H9 (cell line): ENCODE measurements around the gene TMEM119. TPM values are rescaled to one million over a fixed set of nuclear protein-coding genes. Genes with fewer than 3 reads are reported as not detected.

Experiments used
- DNase-seq: peaks from one replicate; pipeline ENCODE4 v3.0.0-alpha.2; 2017
- H2AFZ ChIP-seq: one replicate; pipeline ENCODE4 v1.6.1; 2013; ENCODE audit warnings: mild to moderate bottlenecking, low read length, control low read depth, moderate library complexity
- H2AK5ac ChIP-seq: 2 replicates; pipeline ENCODE4 v1.6.1; 2013; ENCODE audit warnings: low read length, control low read depth, mixed read lengths; ENCODE audit not compliant: insufficient read length
- H2BK120ac ChIP-seq: one replicate; pipeline ENCODE4 v1.6.1; 2013; ENCODE audit warnings: low read depth, mild to moderate bottlenecking, low read length, control low read depth, inconsistent platforms; ENCODE audit not compliant: poor library complexity, severe bottlenecking
- H2BK12ac ChIP-seq: 2 replicates; pipeline ENCODE4 v1.6.1; 2013; ENCODE audit warnings: low read length, control low read depth, mixed read lengths, low read depth; ENCODE audit not compliant: insufficient read length
- H2BK15ac ChIP-seq: 2 replicates; pipeline ENCODE4 v1.6.1; 2013; ENCODE audit warnings: low read depth, low read length, control low read depth
- H2BK20ac ChIP-seq: one replicate; pipeline ENCODE4 v1.6.1; 2013; ENCODE audit warnings: low read depth, mild to moderate bottlenecking, low read length, control low read depth, inconsistent platforms; ENCODE audit not compliant: poor library complexity, severe bottlenecking
- H2BK5ac ChIP-seq: 2 replicates; pipeline ENCODE4 v1.6.1; 2013; ENCODE audit warnings: low read length, control low read depth, mixed read lengths; ENCODE audit not compliant: insufficient read length
- H3K14ac ChIP-seq: 2 replicates; pipeline ENCODE4 v1.6.1; 2013; ENCODE audit warnings: low read length, control low read depth; ENCODE audit not compliant: insufficient read depth
- H3K18ac ChIP-seq: 2 replicates; pipeline ENCODE4 v1.6.1; 2013; ENCODE audit warnings: low read depth, mild to moderate bottlenecking, mixed read lengths, low read length, control low read depth; ENCODE audit not compliant: insufficient read length
- H3K23ac ChIP-seq: 2 replicates; pipeline ENCODE4 v1.6.1; 2013; ENCODE audit warnings: low read length, control low read depth, mixed read lengths, low read depth; ENCODE audit not compliant: insufficient read length
- H3K23me2 ChIP-seq: 2 replicates; pipeline ENCODE4 v1.6.1; 2013; ENCODE audit warnings: low read depth, mild to moderate bottlenecking, mixed read lengths, low read length, control low read depth; ENCODE audit not compliant: insufficient read length, poor library complexity, severe bottlenecking
- H3K27ac ChIP-seq: 2 replicates; pipeline ENCODE4 v1.5.1; 2013; ENCODE audit warnings: low read length, control low read depth, mixed read lengths, low read depth; ENCODE audit not compliant: insufficient read length
- H3K27me3 ChIP-seq: 2 replicates; pipeline ENCODE4 v1.6.1; 2013; ENCODE audit warnings: low read length, control low read depth, inconsistent platforms; ENCODE audit not compliant: insufficient read depth
- H3K4ac ChIP-seq: 2 replicates; pipeline ENCODE4 v1.6.1; 2013; ENCODE audit warnings: low read depth, mild to moderate bottlenecking, control low read depth, inconsistent platforms, low read length, moderate library complexity
- H3K4me1 ChIP-seq: 2 replicates; pipeline ENCODE4 v1.6.1; 2013; ENCODE audit warnings: low read length, control low read depth, inconsistent platforms; ENCODE audit not compliant: insufficient read depth
- H3K4me2 ChIP-seq: 2 replicates; pipeline ENCODE4 v1.6.1; 2013; ENCODE audit warnings: low read length, control low read depth, mixed read lengths; ENCODE audit not compliant: insufficient read length, insufficient read depth
- H3K56ac ChIP-seq: 2 replicates; pipeline ENCODE4 v1.6.1; 2013; ENCODE audit warnings: low read depth, mild to moderate bottlenecking, mixed read lengths, low read length, control low read depth; ENCODE audit not compliant: insufficient read length
- H3K79me1 ChIP-seq: 2 replicates; pipeline ENCODE4 v1.6.1; 2013; ENCODE audit warnings: low read depth, mild to moderate bottlenecking, moderate library complexity, low read length, control low read depth, inconsistent platforms; ENCODE audit not compliant: insufficient read depth, poor library complexity, severe bottlenecking
- H3K79me2 ChIP-seq: 2 replicates; pipeline ENCODE4 v1.6.1; 2013; ENCODE audit warnings: low read length, control low read depth, inconsistent platforms; ENCODE audit not compliant: insufficient read depth
- H3K9ac ChIP-seq: 2 replicates; pipeline ENCODE4 v1.6.1; 2013; ENCODE audit warnings: low read length, control low read depth, mixed read lengths; ENCODE audit not compliant: insufficient read length; ENCODE audit errors: extremely low read depth
- H3K9me3 ChIP-seq: one replicate; pipeline ENCODE4 v1.6.1; 2013; ENCODE audit warnings: low read depth, low read length, inconsistent platforms; ENCODE audit not compliant: control insufficient read depth
- H3T11ph ChIP-seq: one replicate; pipeline ENCODE4 v1.6.1; 2013; ENCODE audit warnings: mild to moderate bottlenecking, low read length, control low read depth, inconsistent platforms
- H4K20me1 ChIP-seq: one replicate; pipeline ENCODE4 v1.6.1; 2013; ENCODE audit not compliant: control insufficient read depth, insufficient read length, insufficient read depth
- H4K5ac ChIP-seq: 2 replicates; pipeline ENCODE4 v1.6.1; 2013; ENCODE audit warnings: low read depth, mild to moderate bottlenecking, mixed read lengths, low read length, control low read depth; ENCODE audit not compliant: insufficient read length
- H4K8ac ChIP-seq: replicated peaks from 2 replicates; pipeline ENCODE4 v1.6.1; 2013; ENCODE audit warnings: low read length, control low read depth, mixed read lengths, low read depth; ENCODE audit not compliant: insufficient read length
- H4K91ac ChIP-seq: 2 replicates; pipeline ENCODE4 v1.6.1; 2013; ENCODE audit warnings: low read depth, mild to moderate bottlenecking, moderate library complexity, mixed read lengths, low read length, control low read depth; ENCODE audit not compliant: insufficient read length
- H3K27ac Mint-ChIP-seq, 3 experiments: 2 replicates in 2 of 3; 3 replicates in 1 of 3; pipeline ENCODE4 v1.8.0; 2020 to 2021; ENCODE audit warnings: mixed read lengths in 3 of 3, mild to moderate bottlenecking in 1 of 3, moderate library complexity in 1 of 3
- H3K27me3 Mint-ChIP-seq: 2 replicates; pipeline ENCODE4 v1.8.0; 2021; ENCODE audit warnings: low read depth, mild to moderate bottlenecking, moderate library complexity, mixed read lengths
- H3K36me3 Mint-ChIP-seq, 3 experiments: 2 replicates in 2 of 3; 3 replicates in 1 of 3; pipeline ENCODE4 v1.8.0; 2020 to 2021; ENCODE audit warnings: low read depth in 3 of 3, mixed read lengths in 3 of 3; ENCODE audit not compliant: insufficient read depth in 1 of 3
- H3K4me1 Mint-ChIP-seq, 2 experiments: 2 replicates each; pipeline ENCODE4 v1.8.0; 2020; ENCODE audit warnings: mixed read lengths in 2 of 2
- H3K4me3 Mint-ChIP-seq, 2 experiments: 2 replicates in 1 of 2; 3 replicates in 1 of 2; pipeline ENCODE4 v1.8.0; 2020 to 2021; ENCODE audit warnings: mild to moderate bottlenecking in 2 of 2, mixed read lengths in 2 of 2, moderate library complexity in 1 of 2
- H3K9me3 Mint-ChIP-seq, 2 experiments: 2 replicates in 1 of 2; 3 replicates in 1 of 2; pipeline ENCODE4 v1.8.0; 2020; ENCODE audit warnings: mild to moderate bottlenecking in 2 of 2, mixed read lengths in 2 of 2, moderate library complexity in 1 of 2
- CTCF ChIP-seq: fragments of 200-600 bp; sonication (generic); conservative IDR thresholded peaks from 3 replicates; pipeline ENCODE4 v1.8.0; 2021; ENCODE audit warnings: antibody characterized with exemption, mild to moderate bottlenecking
- WGBS: extraction: QIAGEN DNeasy Blood & Tissue Kit; methylation state at CpG from one replicate; pipeline ENCODE4 v1.1.7; 2013; ENCODE audit warnings: missing lambda C conversion rate, low lambda C conversion rate, mixed read lengths; ENCODE audit not compliant: insufficient read length; ENCODE audit errors: extremely low coverage; 5-methylcytosine and 5-hydroxymethylcytosine counted together
- total RNA-seq: library from RNA; stranded (reverse); gene quantifications from 2 replicates; pipeline ENCODE4 v1.2.1, GENCODE V29; 2021

The TMEM119 gene
- total RNA-seq, 1 experiment from 2014 or later = not detected

GRCh38 chr12:108635201-108635996 lies 37.5 kb upstream of the TMEM119 start:
- Histone ChIP-seq H2BK5ac (no peak overlapping the region), H2BK120ac (no peak overlapping the region), H4K8ac (no peak overlapping the region), H3K18ac (no peak overlapping the region), H4K20me1 (no peaks in the 10 kb centered on the region), H3K23me2 (no peaks in the 10 kb centered on the region), H2BK15ac (no peak overlapping the region), H2AFZ (no peak overlapping the region), H3K9me3 (no peaks in the 10 kb centered on the region), H3K23ac (no peak overlapping the region), H3K4ac (no peak overlapping the region), H3K79me2 (no peaks in the 10 kb centered on the region), H3K4me1 (peaks cover 12% of the 10 kb centered on the region; the same call in 1 of the 2 replicates), H3K27me3 (no peaks in the 10 kb centered on the region), H2AK5ac (no peak overlapping the region), H2BK12ac (no peak overlapping the region), H3T11ph (no peak overlapping the region), H3K56ac (no peak overlapping the region), H3K4me2 (no peak overlapping the region), H3K79me1 (no peaks in the 10 kb centered on the region), H4K5ac (no peak overlapping the region), H3K14ac (no peak overlapping the region), H4K91ac (no peak overlapping the region), H3K27ac (no peak overlapping the region), H3K9ac (no peak overlapping the region), H2BK20ac (no peak overlapping the region)
- WGBS = no CpG with 5 or more reads among the region's 15 CpGs
- TF ChIP-seq CTCF = no peak
- Mint-ChIP-seq H3K36me3 (peaks cover 0 to 4% (median 3%) of the 10 kb centered on the region in 3 experiments; a peak in 2 of 7 replicates), H3K9me3 (no peaks in the 10 kb centered on the region), H3K27me3 (no peaks in the 10 kb centered on the region), H3K4me1 (peaks cover 61 to 63% of the 10 kb centered on the region in 2 experiments), H3K4me3 (no peak overlapping the region), H3K27ac (peak overlapping the region in 1 of 3 experiments; percentile 81; a peak in 2 of 7 replicates)
- peak; percentile 43 for DNase-seq
